Right atrium auricular region (tissue), 2 donors: ENCODE measurements around the gene AHCYL1. TPM values are rescaled to one million over a fixed set of nuclear protein-coding genes. Genes with fewer than 3 reads are reported as not detected.
A peak's percentile ranks its signal among the peaks of the same experiment; 100 is the strongest.

ENCODE experiments used
- DNase-seq: peaks from one replicate; pipeline ENCODE4 v3.0.0-alpha.2; 2019; ENCODE audit warnings: low spot score
- H3K27ac ChIP-seq, 2 donors: fragments of 200-600 bp; sonication (generic); 1 replicate in 1 of 2; 2 replicates in 1 of 2; pipeline ENCODE4 v1.5.1; 2016 to 2019
- H3K27me3 ChIP-seq, 2 donors: fragments of 200-600 bp; sonication (generic); one replicate each; pipeline versions ENCODE4 v1.5.1 to v1.6.0; 2017 to 2019
- H3K36me3 ChIP-seq: fragments of 200-600 bp; sonication (generic); one replicate; pipeline ENCODE4 v1.5.1; 2016
- H3K4me1 ChIP-seq, 2 donors: fragments of 200-600 bp; sonication (generic); one replicate each; pipeline versions ENCODE4 v1.5.1 to v1.6.0; 2017 to 2019
- H3K4me3 ChIP-seq, 2 donors: fragments of 200-600 bp; sonication (generic); 1 replicate in 1 of 2; 2 replicates in 1 of 2; pipeline ENCODE4 v1.5.1; 2017 to 2019; ENCODE audit warnings: mild to moderate bottlenecking in 1 of 2, moderate library complexity in 1 of 2
- H3K9me3 ChIP-seq, 2 donors: fragments of 200-600 bp; sonication (generic); one replicate each; pipeline ENCODE4 v1.5.1; 2019
- CTCF ChIP-seq, 2 donors: fragments of 200-600 bp; sonication (generic); IDR thresholded peaks; one replicate each; pipeline ENCODE4 v1.5.1; 2019; ENCODE audit warnings: antibody characterized with exemption in 2 of 2
- total RNA-seq, 2 donors: library from RNA; depleted of rRNA; stranded (reverse); fragments of >200 nt; gene quantifications; one replicate each; pipeline ENCODE4 v1.1.0, GENCODE V29; 2016

Gene AHCYL1
- 10 to 100 TPM; 28.7 to 36.9 TPM for total RNA-seq

- H3K27ac ChIP-seq, result peak within 1 kb of the TSS; percentile 97 to 98
- peak; percentile 87 to 98 for TF ChIP-seq CTCF (IDR thresholded peaks at IDR 0.05)
- H3K9me3 ChIP-seq, result no peaks in the 10 kb centered on the region
- no peaks in the 10 kb centered on the region for H3K27me3 ChIP-seq
- no peaks in the 10 kb centered on the region for H3K36me3 ChIP-seq
- H3K4me1 ChIP-seq, result peaks cover 0 to 63% of the 10 kb centered on the region in 2 donors
- DNase-seq, result peak; percentile 99
- peak within 1 kb of the TSS; percentile 75 to 84 for H3K4me3 ChIP-seq
Observed at GRCh38 chr1:109984456-109985246, at the start of gene AHCYL1. TSS of gene AHCYL1 (plus strand) at chr1:109984765. CDS start at chr1:109985053, 288 bp downstream.

GRCh38 chr1:109935451-109935900 lies 49.1 kb upstream of the AHCYL1 start:
- Histone ChIP-seq H3K4me1 (peaks cover 0 to 21% of the 10 kb centered on the region in 2 donors), H3K9me3 (peaks cover 0 to 20% of the 10 kb centered on the region in 2 donors), H3K27me3 (no peaks in the 10 kb centered on the region), H3K27ac (no peak overlapping the region), H3K4me3 (no peak overlapping the region), H3K36me3 (no peaks in the 10 kb centered on the region)
- no peak for DNase-seq
- TF ChIP-seq CTCF (IDR thresholded peaks at IDR 0.05), result no peak

- Histone ChIP-seq H3K9me3 (peaks cover 0 to 20% of the 10 kb centered on the region in 2 donors), H3K4me3 (no peak overlapping the region), H3K27ac (no peak overlapping the region), H3K4me1 (peaks cover 0 to 7% of the 10 kb centered on the region in 2 donors), H3K36me3 (no peaks in the 10 kb centered on the region), H3K27me3 (no peaks in the 10 kb centered on the region)
- TF ChIP-seq CTCF (IDR thresholded peaks at IDR 0.05), result no peak
- DNase-seq, result no peak
Observed at GRCh38 chr1:109937738-109938137, 46.8 kb upstream of the AHCYL1 start.

- Histone ChIP-seq H3K36me3 (no peaks in the 10 kb centered on the region), H3K27me3 (no peaks in the 10 kb centered on the region), H3K27ac (no peak overlapping the region), H3K4me3 (no peak overlapping the region), H3K9me3 (peaks cover 0 to 20% of the 10 kb centered on the region in 2 donors), H3K4me1 (peaks cover 0 to 6% of the 10 kb centered on the region in 2 donors)
- DNase-seq, result no peak
- no peak for TF ChIP-seq CTCF (IDR thresholded peaks at IDR 0.05)
Observed at GRCh38 chr1:109938556-109938955, 46.0 kb upstream of the AHCYL1 start.

DNA sequence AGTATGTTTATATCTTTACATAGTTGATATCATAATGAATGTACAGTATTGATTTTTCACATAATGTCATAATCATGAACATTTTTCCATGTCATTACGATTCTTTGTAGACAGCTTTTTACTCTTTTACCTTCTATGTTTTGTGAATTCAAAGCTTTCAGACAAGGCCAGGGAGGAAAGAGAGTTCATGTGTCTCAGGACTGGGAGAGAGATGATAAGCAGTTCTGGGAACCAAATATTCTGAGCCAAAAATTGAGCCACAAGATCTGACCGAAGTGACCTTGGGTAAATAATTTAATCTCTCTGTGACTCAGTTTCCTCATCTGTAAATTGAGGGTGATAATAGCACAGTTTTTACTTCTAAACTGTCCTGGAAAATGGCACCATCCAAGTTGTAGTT lies 42.1 kb upstream of the AHCYL1 start:
- Histone ChIP-seq H3K27me3 (no peaks in the 10 kb centered on the region), H3K4me1 (no peaks in the 10 kb centered on the region), H3K27ac (no peak overlapping the region), H3K9me3 (peaks cover 0 to 13% of the 10 kb centered on the region in 2 donors), H3K4me3 (no peak overlapping the region), H3K36me3 (no peaks in the 10 kb centered on the region)
- no peak for DNase-seq
- no peak for TF ChIP-seq CTCF (IDR thresholded peaks at IDR 0.05)
